Glutamatergic neuron (in vitro differentiated cells): Measurements from ENCODE around the gene RHD. TPM values are rescaled to one million over a fixed set of nuclear protein-coding genes. Genes with fewer than 3 reads are reported as not detected.
"Not testable (repeated sequence)": the region's sequence is repeated elsewhere in the genome, so short reads cannot be mapped to it uniquely, and the experiment has no call there.

Experiments
- DNase-seq: peaks from one replicate; pipeline ENCODE4 v3.0.0; 2022
- H3K27ac Mint-ChIP-seq: one replicate; pipeline ENCODE4 v1.8.0; 2020; ENCODE audit warnings: mild to moderate bottlenecking, mixed read lengths, inconsistent platforms; ENCODE audit not compliant: unreplicated experiment
- H3K27me3 Mint-ChIP-seq: one replicate; pipeline ENCODE4 v1.8.0; 2020; ENCODE audit warnings: mild to moderate bottlenecking, moderate library complexity, mixed read lengths, inconsistent platforms; ENCODE audit not compliant: unreplicated experiment
- H3K36me3 Mint-ChIP-seq: one replicate; pipeline ENCODE4 v1.8.0; 2020; ENCODE audit warnings: mild to moderate bottlenecking, mixed read lengths, inconsistent platforms; ENCODE audit not compliant: unreplicated experiment
- H3K4me1 Mint-ChIP-seq: one replicate; pipeline ENCODE4 v1.8.0; 2020; ENCODE audit warnings: mild to moderate bottlenecking, low read depth, mixed read lengths, inconsistent platforms; ENCODE audit not compliant: unreplicated experiment
- H3K4me3 Mint-ChIP-seq: one replicate; pipeline ENCODE4 v1.8.0; 2020; ENCODE audit warnings: mild to moderate bottlenecking, mixed read lengths, inconsistent platforms; ENCODE audit not compliant: unreplicated experiment
- H3K9me3 Mint-ChIP-seq: one replicate; pipeline ENCODE4 v1.8.0; 2020; ENCODE audit warnings: mild to moderate bottlenecking, moderate library complexity, mixed read lengths, inconsistent platforms; ENCODE audit not compliant: unreplicated experiment
- total RNA-seq: library from RNA; stranded (reverse); fragmentation: NEBNext Ultra II Directional; extraction: Animal tissue kit (Norgen Biotek cat#: 25700); gene quantifications from one replicate; pipeline ENCODE4 v1.2.1, GENCODE V29; 2021; ENCODE audit not compliant: unreplicated experiment

The RHD gene
- total RNA-seq, 1 donor from 2014 or later = not detected

DNA sequence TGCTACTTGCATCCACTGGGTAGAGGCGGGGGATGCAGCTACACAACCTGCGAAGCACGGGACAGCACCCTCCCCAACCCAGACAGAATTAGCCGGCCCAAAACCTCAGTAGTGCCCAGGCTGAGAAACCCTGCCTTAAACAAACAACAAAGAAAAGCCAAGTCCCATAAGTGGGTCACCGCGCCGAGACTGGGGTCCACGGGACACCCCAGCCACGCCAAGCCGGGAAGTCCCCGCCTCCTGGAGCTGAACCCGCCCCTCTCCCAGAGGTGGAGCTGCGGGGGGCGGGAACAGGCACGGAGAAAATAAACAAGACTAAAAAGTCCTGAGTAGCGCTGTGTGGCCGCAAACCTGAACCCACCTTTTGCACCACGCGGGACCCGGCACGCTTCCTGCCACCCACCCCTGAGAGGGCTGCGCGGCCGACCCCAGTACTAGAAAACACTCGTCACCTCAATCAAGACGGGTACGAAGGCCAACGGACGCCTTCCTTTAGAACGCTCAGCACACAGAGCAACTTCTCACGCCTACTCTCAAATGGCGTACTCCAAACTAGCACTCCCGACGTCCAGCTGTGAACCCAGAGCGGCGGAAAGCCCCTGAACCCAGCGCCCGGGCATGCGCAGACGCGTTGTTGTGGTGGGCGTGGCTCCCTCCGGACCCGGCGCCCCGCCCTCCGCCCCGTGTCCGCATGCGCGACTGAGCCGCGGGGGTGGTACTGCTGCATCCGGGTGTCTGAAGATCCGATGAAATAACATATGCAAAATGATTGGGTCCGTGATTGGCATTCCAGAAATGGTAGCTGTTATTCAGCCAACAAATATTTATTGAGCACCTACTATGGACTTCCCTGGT lies 4.8 kb upstream of the RHD start:
- H3K36me3 Mint-ChIP-seq, H3K27ac Mint-ChIP-seq, H3K27me3 Mint-ChIP-seq, H3K9me3 Mint-ChIP-seq, H3K4me1 Mint-ChIP-seq: not testable (repeated sequence)
- H3K4me3 Mint-ChIP-seq = peak overlapping the region; percentile 57
- DNase-seq = peak; percentile 77

DNA sequence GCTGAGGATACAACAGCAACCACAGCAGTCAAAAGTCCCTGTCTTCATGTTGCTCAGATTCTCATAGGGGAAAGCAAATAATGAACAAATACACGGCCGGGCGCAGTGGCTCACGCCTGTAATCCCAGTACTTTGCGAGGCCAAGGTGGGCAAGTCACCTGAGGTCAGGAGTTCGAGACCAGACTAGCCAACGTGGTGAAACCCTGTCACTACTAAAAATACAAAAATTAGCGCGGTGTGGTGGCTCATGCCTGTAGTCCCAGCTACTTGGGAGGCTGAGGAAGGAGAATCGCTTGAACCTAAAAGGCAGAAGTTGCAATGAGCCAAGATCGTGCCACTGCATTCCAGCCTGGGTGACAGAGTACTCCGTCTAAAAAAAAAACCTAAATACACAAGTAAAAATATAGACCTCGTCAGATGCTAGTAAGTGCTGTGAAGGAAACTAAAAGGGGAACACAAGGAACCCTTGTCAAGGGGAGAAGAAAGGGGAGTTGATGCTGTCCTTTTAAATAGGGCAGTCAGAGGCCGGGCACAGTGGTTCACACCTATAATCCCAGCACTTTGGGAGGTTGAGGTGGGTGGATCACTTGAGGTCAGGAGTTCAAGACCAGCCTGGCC lies 4.1 kb upstream of the RHD start:
- not testable (repeated sequence) for H3K27me3 Mint-ChIP-seq, H3K4me1 Mint-ChIP-seq

DNA sequence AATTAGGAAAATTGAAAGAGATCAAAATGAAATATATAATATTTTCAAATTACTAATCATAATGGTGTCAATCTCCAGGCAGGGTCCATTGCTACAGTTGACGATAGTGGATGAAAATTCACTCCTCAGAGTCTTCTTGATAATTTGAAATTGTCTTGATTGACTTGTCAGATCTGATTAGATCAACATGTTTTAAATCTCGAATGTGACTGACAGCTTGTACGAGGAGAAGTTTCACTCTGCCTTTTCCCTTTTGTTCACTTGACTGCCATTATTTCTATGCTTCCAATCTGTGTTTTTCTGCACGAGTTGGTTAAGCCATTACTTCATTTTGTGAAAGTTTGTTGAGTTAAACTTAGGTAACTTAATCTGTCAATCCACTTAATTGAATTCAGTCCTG lies 3.3 kb downstream of the RHD start:
- H3K27ac Mint-ChIP-seq, H3K4me3 Mint-ChIP-seq, H3K9me3 Mint-ChIP-seq, DNase-seq, H3K36me3 Mint-ChIP-seq, H3K4me1 Mint-ChIP-seq, H3K27me3 Mint-ChIP-seq: not testable (repeated sequence)

More for the DNA sequence above, 4.1 kb upstream of the RHD start:
- not testable (repeated sequence) for H3K27ac Mint-ChIP-seq, H3K36me3 Mint-ChIP-seq, H3K9me3 Mint-ChIP-seq, DNase-seq
- H3K4me3 Mint-ChIP-seq = peak overlapping the region; percentile 57

- H3K27ac Mint-ChIP-seq, H3K4me1 Mint-ChIP-seq, H3K27me3 Mint-ChIP-seq, H3K36me3 Mint-ChIP-seq, H3K9me3 Mint-ChIP-seq, DNase-seq, H3K4me3 Mint-ChIP-seq: not testable (repeated sequence)
Measured at GRCh38 chr1:25277295-25277694, 5.0 kb downstream of the RHD start.

DNA sequence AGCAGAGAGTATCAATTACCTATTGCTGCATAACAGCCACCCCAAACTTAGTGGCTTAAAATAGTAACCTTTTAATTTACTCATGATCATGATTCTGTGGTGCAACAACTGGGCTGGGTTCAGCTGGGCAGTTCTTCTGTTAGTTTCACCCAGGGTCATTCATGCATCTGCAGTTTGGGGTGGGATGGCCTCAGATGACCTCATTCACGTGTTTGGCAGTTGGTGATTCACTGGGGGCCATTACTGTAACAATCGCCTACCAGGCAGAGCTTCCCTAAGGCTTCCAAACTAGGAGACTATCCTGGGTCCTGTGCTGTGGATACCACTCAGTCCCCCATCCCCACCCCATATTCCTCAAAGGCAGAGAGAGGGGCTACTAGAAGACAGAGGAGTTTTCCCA lies 6.0 kb downstream of the RHD start:
- H3K36me3 Mint-ChIP-seq, H3K4me3 Mint-ChIP-seq, H3K27me3 Mint-ChIP-seq, H3K4me1 Mint-ChIP-seq, H3K27ac Mint-ChIP-seq, DNase-seq, H3K9me3 Mint-ChIP-seq: not testable (repeated sequence)

- not testable (repeated sequence) for DNase-seq, H3K27me3 Mint-ChIP-seq, H3K27ac Mint-ChIP-seq, H3K36me3 Mint-ChIP-seq, H3K9me3 Mint-ChIP-seq, H3K4me3 Mint-ChIP-seq, H3K4me1 Mint-ChIP-seq
Measured at GRCh38 chr1:25278790-25279189, 6.5 kb downstream of the RHD start.

GRCh38 chr1:25279693-25280111 lies 7.4 kb downstream of the RHD start:
- H3K9me3 Mint-ChIP-seq, H3K27me3 Mint-ChIP-seq, H3K27ac Mint-ChIP-seq, DNase-seq, H3K4me1 Mint-ChIP-seq, H3K36me3 Mint-ChIP-seq, H3K4me3 Mint-ChIP-seq: not testable (repeated sequence)

DNA sequence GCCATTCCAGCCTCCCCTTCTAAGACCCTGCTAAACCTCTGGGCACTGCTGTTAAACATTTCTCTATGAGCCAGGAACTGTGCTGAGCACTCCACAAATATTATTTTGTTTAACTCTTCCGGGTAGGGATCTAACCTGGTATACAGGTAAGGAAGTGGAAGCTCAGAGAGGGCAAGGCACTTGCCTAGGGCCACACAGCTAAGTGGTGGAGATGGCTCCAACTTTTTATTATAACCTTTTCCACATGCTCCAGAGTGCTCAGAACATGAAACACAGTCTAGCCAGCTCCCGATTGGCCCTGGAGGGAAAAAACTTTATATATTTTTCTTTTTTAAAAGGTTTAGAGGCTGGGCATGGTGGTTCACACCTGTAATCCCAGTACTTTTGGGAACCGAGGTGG lies 13.6 kb downstream of the RHD start:
- not testable (repeated sequence) for H3K4me1 Mint-ChIP-seq, H3K27me3 Mint-ChIP-seq, DNase-seq, H3K9me3 Mint-ChIP-seq, H3K36me3 Mint-ChIP-seq, H3K27ac Mint-ChIP-seq, H3K4me3 Mint-ChIP-seq

GRCh38 chr1:25287164-25287563 lies 14.9 kb downstream of the RHD start:
- H3K27me3 Mint-ChIP-seq, H3K9me3 Mint-ChIP-seq, H3K4me1 Mint-ChIP-seq, H3K4me3 Mint-ChIP-seq, H3K27ac Mint-ChIP-seq, H3K36me3 Mint-ChIP-seq, DNase-seq: not testable (repeated sequence)

GRCh38 chr1:25288573-25289101 lies 16.3 kb downstream of the RHD start:
- not testable (repeated sequence) for H3K27me3 Mint-ChIP-seq, H3K27ac Mint-ChIP-seq, H3K4me3 Mint-ChIP-seq, H3K4me1 Mint-ChIP-seq, H3K36me3 Mint-ChIP-seq, H3K9me3 Mint-ChIP-seq, DNase-seq

DNA sequence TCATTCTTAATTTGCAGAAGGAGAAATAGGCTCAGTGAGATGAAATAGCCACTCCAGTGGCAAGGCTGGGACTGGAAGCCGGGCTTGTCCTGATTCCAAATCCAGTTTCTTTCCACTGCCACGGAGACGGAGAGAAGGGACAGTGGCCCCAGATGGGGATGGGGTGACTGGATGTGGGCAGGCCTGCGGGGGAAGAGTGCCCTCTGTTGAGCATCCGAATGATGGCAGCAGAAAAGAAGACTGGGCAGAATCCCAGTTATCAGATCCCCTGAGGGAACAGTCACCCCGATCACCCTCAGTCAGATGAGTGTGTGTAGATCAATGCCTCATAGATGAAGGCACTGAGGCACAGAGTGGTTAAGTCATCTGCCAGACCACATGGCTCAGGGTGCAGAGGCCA lies 17.7 kb downstream of the RHD start:
- not testable (repeated sequence) for H3K9me3 Mint-ChIP-seq, H3K4me1 Mint-ChIP-seq, H3K36me3 Mint-ChIP-seq, H3K27ac Mint-ChIP-seq, H3K27me3 Mint-ChIP-seq, H3K4me3 Mint-ChIP-seq, DNase-seq

- not testable (repeated sequence) for H3K27ac Mint-ChIP-seq, H3K27me3 Mint-ChIP-seq, H3K36me3 Mint-ChIP-seq, H3K9me3 Mint-ChIP-seq, H3K4me3 Mint-ChIP-seq, H3K4me1 Mint-ChIP-seq, DNase-seq
Measured at GRCh38 chr1:25293426-25293825, 21.1 kb downstream of the RHD start.
